Activated B cell treated with CpG ODN at 0.5 μM for 24 hours (primary cell): ENCODE results near the gene RXRB. TPM values are rescaled to one million over a fixed set of nuclear protein-coding genes. Genes with fewer than 3 reads are reported as not detected.

Source experiments
- ATAC-seq: fragments of 200-7000 bp; cut with Tn5 transposase; one replicate; pipeline ENCODE4 v1.10.0; 2021; ENCODE audit warnings: low read depth, mild to moderate bottlenecking, moderate library complexity
- CTCF ChIA-PET: fragments of 350-600 bp; sonication (Branson Sonifier 250); formaldehyde crosslinking; loops from one replicate; lab custom pipeline; 2021; ENCODE audit warnings: antibody characterized with exemption; lab: Charles Lee
- POLR2A ChIA-PET: fragments of 350-600 bp; sonication (Branson Sonifier 250); formaldehyde crosslinking; loops from one replicate; lab custom pipeline; 2021; ENCODE audit warnings: antibody characterized with exemption; lab: Charles Lee
- DNase-seq: peaks from one replicate; pipeline ENCODE4 v3.0.0; 2022
- H3K27ac Mint-ChIP-seq: one replicate; pipeline ENCODE4 v1.8.0; 2020; ENCODE audit warnings: mixed read lengths
- H3K27me3 Mint-ChIP-seq: one replicate; pipeline ENCODE4 v1.8.0; 2021; ENCODE audit warnings: mixed read lengths
- H3K36me3 Mint-ChIP-seq: one replicate; pipeline ENCODE4 v1.8.0; 2021; ENCODE audit warnings: low read depth, mixed read lengths
- H3K4me1 Mint-ChIP-seq: one replicate; pipeline ENCODE4 v1.8.0; 2021; ENCODE audit warnings: mixed read lengths
- H3K4me3 Mint-ChIP-seq: one replicate; pipeline ENCODE4 v1.8.0; 2020; ENCODE audit warnings: mild to moderate bottlenecking, mixed read lengths
- H3K9me3 Mint-ChIP-seq: one replicate; pipeline ENCODE4 v1.8.0; 2020; ENCODE audit warnings: mixed read lengths
- CTCF ChIP-seq: fragments of 200-600 bp; IDR thresholded peaks from one replicate; pipeline ENCODE4 v1.8.0; 2022; ENCODE audit warnings: antibody characterized with exemption, mild to moderate bottlenecking
- intact Hi-C: fragments of 100-400 bp; cut with micrococcal nuclease; formaldehyde crosslinking; loops from one replicate; pipeline ENCODE4 v1.15.1; 2024
- total RNA-seq: library from RNA; stranded (reverse); gene quantifications from 2 replicates; pipeline ENCODE4 v1.2.3, GENCODE V29; 2022

RXRB gene
- total RNA-seq, 1 donor from 2014 or later: 74.3 TPM

GRCh38 chr6:33202799-33203198 is 2.3 kb upstream of the RXRB start:
- ATAC-seq (no peak), DNase-seq (no peak)
- Mint-ChIP-seq H3K4me3 (peak overlapping the region; percentile 50), H3K36me3 (peaks cover 41% of the 10 kb centered on the region), H3K27ac (no peak overlapping the region), H3K9me3 (no peaks in the 10 kb centered on the region), H3K27me3 (no peaks in the 10 kb centered on the region), H3K4me1 (peaks cover 78% of the 10 kb centered on the region)
- CTCF ChIA-PET: interaction anchor here (1.6 kb wide), 1 partner anchor 45 kb away, joined by 4 read pairs; no protein-coding TSS in a partner anchor
- TF ChIP-seq CTCF: no peak
- POLR2A ChIA-PET: interaction anchor here (1.1 kb wide), 1 partner anchor 68 kb away, joined by 4 read pairs; no protein-coding TSS in a partner anchor
- intact Hi-C loops: loop anchor here (5.0 to 10.0 kb wide), 3 partner anchors 1005 to 1228 kb away; partner anchors contain the start of genes AGPAT1, DXO and RNF5

- Mint-ChIP-seq H3K27me3 (no peaks in the 10 kb centered on the region), H3K27ac (no peak overlapping the region), H3K4me3 (peak overlapping the region; percentile 99), H3K36me3 (peaks cover 50% of the 10 kb centered on the region), H3K4me1 (peaks cover 82% of the 10 kb centered on the region), H3K9me3 (no peaks in the 10 kb centered on the region)
- ATAC-seq (no peak), DNase-seq (no peak)
- CTCF ChIA-PET: interaction anchor here (1.6 kb wide), 1 partner anchor 46 kb away, joined by 4 read pairs; no protein-coding TSS in a partner anchor
- intact Hi-C loops: loop anchor here (2.0 to 10.0 kb wide), 5 partner anchors 89 to 1227 kb away; partner anchors contain the start of genes AGPAT1, DXO, HLA-DOA and RNF5
- POLR2A ChIA-PET: no interaction called here
- TF ChIP-seq CTCF: no peak
Measured at GRCh38 chr6:33201935-33202334, 1.5 kb upstream of the RXRB start.

GRCh38 chr6:33201147-33201545 is 681 bp upstream of the RXRB start:
- intact Hi-C loops: loop anchor here (2.0 to 10.0 kb wide), 5 partner anchors 88 to 1226 kb away; partner anchors contain the start of genes AGPAT1, DXO, HLA-DOA and RNF5
- ATAC-seq: no peak

GRCh38 chr6:33199687-33200218 is 712 bp downstream of the RXRB start:
- Mint-ChIP-seq H3K9me3 (no peaks in the 10 kb centered on the region), H3K27ac (peak overlapping the region; percentile 96), H3K27me3 (no peaks in the 10 kb centered on the region), H3K36me3 (peaks cover 70% of the 10 kb centered on the region), H3K4me1 (peaks cover 69% of the 10 kb centered on the region), H3K4me3 (peak overlapping the region; percentile 99)
- DNase-seq (no peak), ATAC-seq (peak; percentile 12)
- CTCF ChIA-PET: no interaction called here
- POLR2A ChIA-PET: interaction anchor here (0.6 to 3.4 kb wide), 20 partner anchors 8 to 1553 kb away, joined by 3 to 36 read pairs (median 6); partner anchors contain the start of genes CUTA, RGL2, RING1 and RPS18
- intact Hi-C loops: loop anchor here (1.0 to 10.0 kb wide), 13 partner anchors 9 to 1225 kb away; partner anchors contain the start of genes AGPAT1, CUTA, DXO and HLA-DOA
- TF ChIP-seq CTCF: no peak

More at GRCh38 chr6:33201147-33201545, 681 bp upstream of the RXRB start:
- Mint-ChIP-seq H3K4me1 (peaks cover 80% of the 10 kb centered on the region), H3K36me3 (peaks cover 56% of the 10 kb centered on the region), H3K27me3 (no peaks in the 10 kb centered on the region), H3K27ac (peak overlapping the region; percentile 96), H3K9me3 (no peaks in the 10 kb centered on the region), H3K4me3 (peak overlapping the region; percentile 99)
- ChIA-PET POLR2A (no interaction called here), CTCF (no interaction called here)
- DNase-seq: no peak
- TF ChIP-seq CTCF: no peak

- H3K36me3 Mint-ChIP-seq: peaks cover 78% of the 10 kb centered on the region
Measured at GRCh38 chr6:33198853-33199436, 1.5 kb downstream of the RXRB start.

More at GRCh38 chr6:33198853-33199436, 1.5 kb downstream of the RXRB start:
- Mint-ChIP-seq H3K9me3 (no peaks in the 10 kb centered on the region), H3K4me3 (peak overlapping the region; percentile 99), H3K4me1 (peaks cover 64% of the 10 kb centered on the region), H3K27me3 (no peaks in the 10 kb centered on the region), H3K27ac (peak overlapping the region; percentile 96)
- DNase-seq (no peak), ATAC-seq (no peak)
- TF ChIP-seq CTCF: no peak
- intact Hi-C loops: no loop called here
- ChIA-PET CTCF (interaction anchor here (1.2 to 2.7 kb wide), 2 partner anchors 37 to 80 kb away, joined by 3 to 13 read pairs; no protein-coding TSS in a partner anchor), POLR2A (interaction anchor here (0.7 to 3.4 kb wide), 6 partner anchors 10 to 228 kb away, joined by 3 to 36 read pairs (median 8); partner anchors contain the start of genes RING1, WDR46 and ZBTB22)
